Measurements from ENCODE around the gene PIGC.

- TF ChIP-seq CTCF (IDR thresholded peaks at IDR 0.05), result no peak
- no peak for TF ChIP-seq POLR2AphosphoS5 (IDR thresholded peaks at IDR 0.05)
- TF ChIP-seq POLR2A (IDR thresholded peaks at IDR 0.05), result no peak
Measured at GRCh38 chr1:172478485-172478884, 34.6 kb upstream of the PIGC start.

Data from breast epithelium (tissue), 3 donors.